ENCODE results near the gene TBCD.
"Not testable (repeated sequence)": the region's sequence is repeated elsewhere in the genome, so short reads cannot be mapped to it uniquely, and the experiment has no call there.

The TBCD gene

GRCh38 chr17:82729479-82730260 is 22.2 kb upstream of the TBCD start:
- no peak for DNase-seq (ENCODE audit: low spot score)

- no peak for DNase-seq (ENCODE audit: low spot score)
Measured at GRCh38 chr17:82732118-82732743, 19.6 kb upstream of the TBCD start.

GRCh38 chr17:82734987-82735866 is 16.6 kb upstream of the TBCD start, which contains the start of gene FN3K:
Gene FN3K, plus strand, starts transcription at chr17:82735615. Its CDS starts 22 bp downstream, at chr17:82735637.
- DNase-seq (ENCODE audit: low spot score), result no peak

GRCh38 chr17:82736511-82737185 is 15.2 kb upstream of the TBCD start:
- no peak for DNase-seq (ENCODE audit: low spot score)

- peak; percentile 46 for DNase-seq (ENCODE audit: low spot score)
Measured at GRCh38 chr17:82737967-82738877, 13.6 kb upstream of the TBCD start.

GRCh38 chr17:82740906-82741759 is 10.7 kb upstream of the TBCD start:
- no peak for DNase-seq (ENCODE audit: low spot score)

- DNase-seq (ENCODE audit: low spot score), result no peak
Measured at GRCh38 chr17:82743344-82744219, 8.3 kb upstream of the TBCD start.

GRCh38 chr17:82744736-82745135 is 7.1 kb upstream of the TBCD start:
- not testable (repeated sequence) for DNase-seq (ENCODE audit: low spot score)

GRCh38 chr17:82745524-82745923 is 6.3 kb upstream of the TBCD start:
- DNase-seq (ENCODE audit: low spot score), result no peak

- DNase-seq (ENCODE audit: low spot score), result no peak
Measured at GRCh38 chr17:82748756-82749155, 3.1 kb upstream of the TBCD start.

- no peak for DNase-seq (ENCODE audit: low spot score)
Measured at GRCh38 chr17:82750241-82750908, 1.5 kb upstream of the TBCD start.

- DNase-seq (ENCODE audit: low spot score), result no peak
Measured at GRCh38 chr17:82751171-82751570, 694 bp upstream of the TBCD start.

- DNase-seq (ENCODE audit: low spot score), result no peak
Measured at GRCh38 chr17:82752371-82753200, 721 bp downstream of the TBCD start.

GRCh38 chr17:82753201-82753464 is 1.3 kb downstream of the TBCD start:
- no peak for DNase-seq (ENCODE audit: low spot score)

- no peak for DNase-seq (ENCODE audit: low spot score)
Measured at GRCh38 chr17:82754297-82755208, 2.7 kb downstream of the TBCD start.

GRCh38 chr17:82756166-82756565 is 4.3 kb downstream of the TBCD start:
- DNase-seq (ENCODE audit: low spot score), result no peak

GRCh38 chr17:82765371-82765770 is 13.5 kb downstream of the TBCD start:
- no peak for DNase-seq (ENCODE audit: low spot score)

Data from COLO829 (cell line).